Mesenchymal stem cell (in vitro differentiated cells and primary cell): Measurements from ENCODE around the gene PRIM2.
"Not testable (repeated sequence)": the region's sequence is repeated elsewhere in the genome, so short reads cannot be mapped to it uniquely, and the experiment has no call there.

ENCODE experiments used
- DNase-seq: peaks from one replicate; pipeline ENCODE4 v3.0.0-alpha.2; 2013
- H2AFZ ChIP-seq: one replicate; pipeline ENCODE4 v1.6.1; 2013; ENCODE audit warnings: low read depth, mild to moderate bottlenecking, control low read depth, inconsistent platforms, low read length, moderate library complexity
- H2AK5ac ChIP-seq: 2 replicates; pipeline ENCODE4 v1.6.1; 2013; ENCODE audit warnings: low read length, moderate library complexity, mild to moderate bottlenecking, inconsistent platforms; ENCODE audit not compliant: severe bottlenecking
- H2BK120ac ChIP-seq: one replicate; pipeline ENCODE4 v1.6.1; 2013; ENCODE audit warnings: low read depth, mild to moderate bottlenecking, inconsistent platforms, low read length, moderate library complexity
- H2BK12ac ChIP-seq, 2 experiments: one replicate each; pipeline ENCODE4 v1.6.1; 2013; ENCODE audit warnings: inconsistent platforms in 2 of 2, low read length in 2 of 2, mild to moderate bottlenecking in 2 of 2, moderate library complexity in 2 of 2, control low read depth in 1 of 2
- H2BK15ac ChIP-seq: one replicate; pipeline ENCODE4 v1.6.1; 2013; ENCODE audit warnings: mild to moderate bottlenecking, low read depth, inconsistent platforms; ENCODE audit not compliant: poor library complexity, severe bottlenecking
- H2BK5ac ChIP-seq: 2 replicates; pipeline ENCODE4 v1.6.1; 2013; ENCODE audit warnings: low read depth, mild to moderate bottlenecking, low read length, control low read depth, inconsistent platforms; ENCODE audit not compliant: poor library complexity, severe bottlenecking
- H3K14ac ChIP-seq, 2 experiments: one replicate each; pipeline ENCODE4 v1.6.1; 2013; ENCODE audit warnings: inconsistent platforms in 2 of 2, low read length in 2 of 2, control low read depth in 1 of 2, mild to moderate bottlenecking in 1 of 2, moderate library complexity in 1 of 2
- H3K18ac ChIP-seq, 2 experiments: one replicate each; pipeline ENCODE4 v1.6.1; 2013; ENCODE audit warnings: inconsistent platforms in 2 of 2, low read length in 2 of 2, control low read depth in 1 of 2, low read depth in 1 of 2, mild to moderate bottlenecking in 1 of 2
- H3K23ac ChIP-seq, 2 experiments: one replicate each; pipeline ENCODE4 v1.6.1; 2013; ENCODE audit warnings: inconsistent platforms in 2 of 2, low read length in 2 of 2, mild to moderate bottlenecking in 2 of 2, moderate library complexity in 2 of 2, control low read depth in 1 of 2
- H3K27ac ChIP-seq: 2 replicates; pipeline ENCODE4 v1.5.1; 2013; ENCODE audit warnings: mild to moderate bottlenecking, moderate library complexity, low read length, control low read depth, inconsistent platforms; ENCODE audit not compliant: poor library complexity, severe bottlenecking
- H3K27me3 ChIP-seq, 2 experiments: 2 replicates each; pipeline versions ENCODE4 v1.6.1 to v1.7.0; 2013; ENCODE audit warnings: low read length in 2 of 2, mild to moderate bottlenecking in 2 of 2, moderate library complexity in 2 of 2, control low read depth in 1 of 2, inconsistent platforms in 1 of 2; ENCODE audit not compliant: control insufficient read depth in 1 of 2, insufficient read depth in 1 of 2
- H3K36me3 ChIP-seq, 2 experiments: 2 replicates each; pipeline versions ENCODE4 v1.6.1 to v1.7.0; 2013; ENCODE audit warnings: low read length in 2 of 2, control low read depth in 1 of 2, inconsistent platforms in 1 of 2, low read depth in 1 of 2, mild to moderate bottlenecking in 1 of 2; ENCODE audit not compliant: insufficient read depth in 2 of 2, control insufficient read depth in 1 of 2
- H3K4ac ChIP-seq, 2 experiments: one replicate each; pipeline ENCODE4 v1.6.1; 2013; ENCODE audit warnings: inconsistent platforms in 2 of 2, low read length in 2 of 2, mild to moderate bottlenecking in 2 of 2, moderate library complexity in 2 of 2, control low read depth in 1 of 2, low read depth in 1 of 2
- H3K4me1 ChIP-seq: 2 replicates; pipeline ENCODE4 v1.6.1; 2013; ENCODE audit warnings: low read depth, low read length, control low read depth; ENCODE audit not compliant: control insufficient read depth, insufficient read depth
- H3K4me2 ChIP-seq: 2 replicates; pipeline ENCODE4 v1.6.1; 2013; ENCODE audit warnings: low read length, mild to moderate bottlenecking, inconsistent platforms; ENCODE audit not compliant: poor library complexity, severe bottlenecking
- H3K4me3 ChIP-seq, 2 experiments: 2 replicates each; pipeline versions ENCODE4 v1.5.1 to v1.7.0; 2013; ENCODE audit warnings: low read length in 2 of 2, mild to moderate bottlenecking in 2 of 2, control low read depth in 1 of 2, low read depth in 1 of 2; ENCODE audit not compliant: insufficient read depth in 1 of 2
- H3K79me1 ChIP-seq: replicated peaks from 2 replicates; pipeline ENCODE4 v1.6.1; 2013; ENCODE audit warnings: mild to moderate bottlenecking, control low read depth, low read length, inconsistent platforms; ENCODE audit not compliant: poor library complexity, severe bottlenecking
- H3K9ac ChIP-seq: 2 replicates; pipeline ENCODE4 v1.7.0; 2013; ENCODE audit warnings: mild to moderate bottlenecking, low read length, moderate library complexity
- H3K9me3 ChIP-seq: 2 replicates; pipeline ENCODE4 v1.7.0; 2013; ENCODE audit warnings: mild to moderate bottlenecking, low read length; ENCODE audit not compliant: control insufficient read depth
- H4K8ac ChIP-seq: one replicate; pipeline ENCODE4 v1.6.1; 2013; ENCODE audit warnings: inconsistent platforms, mild to moderate bottlenecking, low read length, moderate library complexity
- H4K91ac ChIP-seq: one replicate; pipeline ENCODE4 v1.6.1; 2013; ENCODE audit warnings: mild to moderate bottlenecking, low read length, inconsistent platforms
- WGBS: methylation state at CpG from one replicate; pipeline ENCODE4 v1.1.7; 2013; ENCODE audit warnings: mixed read lengths; 5-methylcytosine and 5-hydroxymethylcytosine counted together

The PRIM2 gene

GRCh38 chr6:57523221-57523620 is 205.8 kb downstream of the PRIM2 start:
- not testable (repeated sequence) for H3K27me3 ChIP-seq, H2AFZ ChIP-seq, H2AK5ac ChIP-seq, H2BK15ac ChIP-seq, H4K91ac ChIP-seq, H2BK120ac ChIP-seq, H3K23ac ChIP-seq, DNase-seq, H3K79me1 ChIP-seq, H2BK12ac ChIP-seq, H3K4me3 ChIP-seq, H3K4ac ChIP-seq, H4K8ac ChIP-seq, H3K9me3 ChIP-seq, H3K14ac ChIP-seq, H3K4me1 ChIP-seq, H3K9ac ChIP-seq, H3K36me3 ChIP-seq, H3K18ac ChIP-seq, H2BK5ac ChIP-seq, H3K27ac ChIP-seq, H3K4me2 ChIP-seq
- no CpG with 5 or more reads among the region's 2 CpGs for WGBS

- no CpG with 5 or more reads among the region's 1 CpG for WGBS
Measured at GRCh38 chr6:57529755-57530154, 212.3 kb downstream of the PRIM2 start.

GRCh38 chr6:57532660-57533059 is 215.2 kb downstream of the PRIM2 start:
- not testable (repeated sequence) for H3K18ac ChIP-seq, H3K27me3 ChIP-seq, H2BK15ac ChIP-seq, H3K9ac ChIP-seq, H3K36me3 ChIP-seq, H4K8ac ChIP-seq, H3K23ac ChIP-seq, H3K4me3 ChIP-seq, H2BK5ac ChIP-seq, H3K4me1 ChIP-seq, H3K4me2 ChIP-seq, H2BK12ac ChIP-seq, H3K4ac ChIP-seq, H3K79me1 ChIP-seq, H2AK5ac ChIP-seq, H4K91ac ChIP-seq, H2BK120ac ChIP-seq, H3K14ac ChIP-seq, H3K9me3 ChIP-seq, H2AFZ ChIP-seq, H3K27ac ChIP-seq
- DNase-seq: peak; percentile 44
- 90% methylated on average over 2 of the region's 2 CpGs for WGBS

More at GRCh38 chr6:57529755-57530154, 212.3 kb downstream of the PRIM2 start:
- not testable (repeated sequence) for H3K36me3 ChIP-seq, H3K14ac ChIP-seq, H3K9me3 ChIP-seq, H2BK120ac ChIP-seq, H4K91ac ChIP-seq, H3K79me1 ChIP-seq, H3K4me3 ChIP-seq, H2AFZ ChIP-seq, H3K27me3 ChIP-seq, DNase-seq, H3K9ac ChIP-seq, H3K4me2 ChIP-seq, H2BK5ac ChIP-seq, H2AK5ac ChIP-seq, H3K23ac ChIP-seq, H3K27ac ChIP-seq, H2BK15ac ChIP-seq, H3K4ac ChIP-seq, H2BK12ac ChIP-seq, H3K18ac ChIP-seq, H3K4me1 ChIP-seq, H4K8ac ChIP-seq

GRCh38 chr6:57535121-57535520 is 217.7 kb downstream of the PRIM2 start:
- not testable (repeated sequence) for H3K36me3 ChIP-seq, H2BK15ac ChIP-seq, H3K9ac ChIP-seq, H3K27ac ChIP-seq, H3K4ac ChIP-seq, DNase-seq, H3K4me1 ChIP-seq, H2BK5ac ChIP-seq, H3K27me3 ChIP-seq, H4K91ac ChIP-seq, H2BK12ac ChIP-seq, H2AK5ac ChIP-seq, H4K8ac ChIP-seq, H3K23ac ChIP-seq, H2BK120ac ChIP-seq, H3K14ac ChIP-seq, H3K4me2 ChIP-seq, H3K79me1 ChIP-seq, H3K18ac ChIP-seq, H3K9me3 ChIP-seq, H3K4me3 ChIP-seq, H2AFZ ChIP-seq
- whole genome bisulfite sequencing: 100% methylated on average over 1 of the region's 2 CpGs
